GM23338 (cell line): Measurements from ENCODE around the gene EZR.

ENCODE experiments used
- CREB1 ChIP-seq: fragments of 250-450 bp; sonication (Bioruptor Pico); IDR thresholded peaks from 2 replicates; pipeline ENCODE4 v1.5.0; 2020; ENCODE audit warnings: low read depth, mild to moderate bottlenecking, moderate library complexity
- CTCF ChIP-seq, 2 experiments: fragments of 200-600 bp in 1 of 2; sonication (generic) in 1 of 2; conservative IDR thresholded peaks; 2 replicates each; pipeline versions ENCODE4 v1.5.1 to v1.6.1; 2016 to 2017; ENCODE audit warnings: antibody characterized with exemption in 2 of 2, low read depth in 2 of 2, mild to moderate bottlenecking in 2 of 2, moderate library complexity in 1 of 2
- ETS1 ChIP-seq: IDR thresholded peaks from 2 replicates; pipeline ENCODE4 v1.6.1; 2016; ENCODE audit warnings: antibody characterized with exemption
- EZH2 ChIP-seq: fragments of 200-600 bp; sonication (generic); IDR thresholded peaks from one replicate; pipeline ENCODE4 v1.8.0; 2017; ENCODE audit warnings: antibody characterized with exemption, mild to moderate bottlenecking, low read depth; ENCODE audit not compliant: unreplicated experiment
- EZH2phosphoT487 ChIP-seq: fragments of 200-600 bp; sonication (generic); IDR thresholded peaks from one replicate; pipeline ENCODE4 v1.8.1; 2018; ENCODE audit warnings: antibody characterized with exemption; ENCODE audit not compliant: unreplicated experiment
- NANOG ChIP-seq: IDR thresholded peaks from 2 replicates; pipeline ENCODE4 v1.6.1; 2016; ENCODE audit warnings: antibody characterized with exemption, borderline replicate concordance
- POLR2AphosphoS5 ChIP-seq: IDR thresholded peaks from 2 replicates; pipeline ENCODE4 v1.6.1; 2016; ENCODE audit warnings: antibody characterized with exemption, low read depth
- REST ChIP-seq: IDR thresholded peaks from one replicate; pipeline ENCODE4 v1.6.1; 2018; ENCODE audit warnings: antibody characterized with exemption; ENCODE audit not compliant: unreplicated experiment
- ZNF114 ChIP-seq: fragments of 250-450 bp; sonication (Bioruptor Pico); IDR thresholded peaks from 2 replicates; pipeline ENCODE4 v1.5.0; 2020; ENCODE audit warnings: mild to moderate bottlenecking, moderate library complexity

GRCh38 chr6:158836625-158837311, 17.6 kb upstream of the EZR start:
- TF ChIP-seq CTCF (conservative IDR thresholded peaks at IDR 0.05; ENCODE audit: low read depth in 2 of 2) (no peak), EZH2phosphoT487 (no peak), REST (no peak), ZNF114 (CRISPR knock-in tag) (no peak), EZH2 (no peak), CREB1 (no peak), POLR2AphosphoS5 (no peak), ETS1 (no peak), NANOG (no peak)
